IMR-90 (cell line): ENCODE data around the gene ZNF469. TPM values are rescaled to one million over a fixed set of nuclear protein-coding genes. Genes with fewer than 3 reads are reported as not detected.

Source experiments
- ATAC-seq: fragments of 200-7000 bp; cut with Tn5 transposase; 2 replicates; pipeline ENCODE4 v1.9.1; 2020; ENCODE audit warnings: low read depth, mild to moderate bottlenecking, moderate library complexity
- BruUV-seq: library from RNA; stranded (reverse); fragments of 400-500 nt; replicated peaks from 2 replicates; lab custom pipeline; 2021; lab: Mats Ljungman, UMichigan
- CTCF ChIA-PET: fragments of 300-600 bp; formaldehyde crosslinking; extraction: SDS; loops from one replicate; lab custom pipeline; 2021; ENCODE audit warnings: antibody characterized with exemption; lab: Yijun Ruan, JAX
- POLR2A ChIA-PET: fragments of 300-600 bp; sonication (Branson Sonifier 250); formaldehyde crosslinking; loops from one replicate; lab custom pipeline; 2022; ENCODE audit warnings: antibody characterized with exemption; ENCODE audit not compliant: unreplicated experiment; lab: Charles Lee
- DNase-seq: peaks from one replicate; pipeline ENCODE4 v3.0.0; 2013
- H2AFZ ChIP-seq: replicated peaks from 2 replicates; pipeline ENCODE3; 2013; ENCODE audit warnings: low read length, mild to moderate bottlenecking; ENCODE audit not compliant: poor library complexity
- H2AK5ac ChIP-seq: 2 replicates; pipeline ENCODE4 v1.6.1; 2013; ENCODE audit warnings: low read depth, low read length, inconsistent platforms
- H2AK9ac ChIP-seq: replicated peaks from 2 replicates; pipeline ENCODE3; 2013; ENCODE audit warnings: mild to moderate bottlenecking, low read depth, low read length, moderate library complexity; ENCODE audit not compliant: poor library complexity
- H2BK120ac ChIP-seq: 2 replicates; pipeline ENCODE4 v1.6.1; 2013; ENCODE audit warnings: low read depth, low read length, inconsistent platforms
- H2BK15ac ChIP-seq: 3 replicates; pipeline ENCODE4 v1.6.1; 2013; ENCODE audit warnings: low read depth, low read length, inconsistent platforms
- H2BK20ac ChIP-seq: 2 replicates; pipeline ENCODE4 v1.6.1; 2013; ENCODE audit warnings: low read depth, mild to moderate bottlenecking, inconsistent platforms, low read length, moderate library complexity
- H2BK5ac ChIP-seq: 2 replicates; pipeline ENCODE4 v1.6.1; 2013; ENCODE audit warnings: mild to moderate bottlenecking, low read depth, low read length, inconsistent platforms; ENCODE audit not compliant: poor library complexity, severe bottlenecking
- H3K14ac ChIP-seq: replicated peaks from 2 replicates; pipeline ENCODE4 v1.6.1; 2013; ENCODE audit warnings: low read depth, low read length, inconsistent platforms
- H3K18ac ChIP-seq: 2 replicates; pipeline ENCODE4 v1.6.1; 2013; ENCODE audit warnings: low read depth, low read length, control low read depth
- H3K23ac ChIP-seq: 2 replicates; pipeline ENCODE4 v1.6.1; 2013; ENCODE audit warnings: low read depth, low read length, inconsistent platforms
- H3K27ac ChIP-seq: 2 replicates; pipeline ENCODE4 v1.5.1; 2013; ENCODE audit warnings: mild to moderate bottlenecking, control low read depth, low read length; ENCODE audit not compliant: insufficient read depth
- H3K27me3 ChIP-seq: 2 replicates; pipeline ENCODE4 v1.6.1; 2013; ENCODE audit warnings: low read length; ENCODE audit not compliant: control insufficient read depth, insufficient read depth
- H3K36me3 ChIP-seq: 2 replicates; pipeline ENCODE4 v1.6.1; 2013; ENCODE audit warnings: low read length, mixed read lengths; ENCODE audit not compliant: control insufficient read depth, insufficient read depth
- H3K4ac ChIP-seq: 2 replicates; pipeline ENCODE4 v1.6.1; 2013; ENCODE audit warnings: low read depth, low read length, inconsistent platforms
- H3K4me1 ChIP-seq: 2 replicates; pipeline ENCODE4 v1.6.1; 2013; ENCODE audit warnings: low read length, mixed read lengths; ENCODE audit not compliant: control insufficient read depth, insufficient read depth
- H3K4me2 ChIP-seq: 2 replicates; pipeline ENCODE4 v1.6.1; 2013; ENCODE audit warnings: low read depth, mild to moderate bottlenecking, control low read depth, low read length, moderate library complexity
- H3K4me3 ChIP-seq: 2 replicates; pipeline ENCODE4 v1.5.1; 2013; ENCODE audit warnings: low read depth, mild to moderate bottlenecking, control low read depth, low read length, moderate library complexity; ENCODE audit not compliant: insufficient read depth
- H3K56ac ChIP-seq: 2 replicates; pipeline ENCODE4 v1.6.1; 2013; ENCODE audit warnings: low read length, inconsistent platforms; ENCODE audit not compliant: insufficient read depth; ENCODE audit errors: extremely low read depth
- H3K79me1 ChIP-seq, 2 experiments: 2 replicates each; pipeline ENCODE4 v1.6.1; 2013; ENCODE audit warnings: low read length in 2 of 2, inconsistent platforms in 1 of 2, low read depth in 1 of 2
- H3K9ac ChIP-seq: 2 replicates; pipeline ENCODE4 v1.6.1; 2013; ENCODE audit warnings: low read depth, low read length, control low read depth
- H3K9me1 ChIP-seq: 2 replicates; pipeline ENCODE4 v1.6.1; 2013; ENCODE audit warnings: low read length, inconsistent platforms; ENCODE audit not compliant: insufficient read depth
- H3K9me3 ChIP-seq: 2 replicates; pipeline ENCODE4 v1.6.1; 2013; ENCODE audit warnings: low read length; ENCODE audit not compliant: control insufficient read depth, insufficient read depth
- H4K20me1 ChIP-seq: 2 replicates; pipeline ENCODE4 v1.6.1; 2013; ENCODE audit warnings: low read length, inconsistent platforms; ENCODE audit not compliant: insufficient read depth
- H4K5ac ChIP-seq: 2 replicates; pipeline ENCODE4 v1.6.1; 2013; ENCODE audit warnings: mild to moderate bottlenecking, low read depth, low read length, control low read depth
- H4K8ac ChIP-seq, 2 experiments: 2 replicates each; pipeline ENCODE4 v1.6.1; 2013; ENCODE audit warnings: low read depth in 2 of 2, low read length in 2 of 2, control low read depth in 1 of 2, inconsistent platforms in 1 of 2
- H4K91ac ChIP-seq: 2 replicates; pipeline ENCODE4 v1.6.1; 2013; ENCODE audit warnings: low read depth, low read length, inconsistent platforms; ENCODE audit not compliant: insufficient read depth
- BHLHE40 ChIP-seq: fragments of 150-350 bp; IDR thresholded peaks from 2 replicates; pipeline ENCODE4 v1.6.1; 2016; ENCODE audit warnings: mild to moderate bottlenecking, low read depth, low read length
- CEBPB ChIP-seq: IDR thresholded peaks from 2 replicates; pipeline ENCODE4 v1.6.1; 2012; ENCODE audit warnings: low read depth, low read length, improper control_type of control experiment
- CHD1 ChIP-seq: IDR thresholded peaks from 2 replicates; pipeline ENCODE4 v1.6.1; 2012; ENCODE audit warnings: low read depth, low read length, improper control_type of control experiment
- FOS ChIP-seq: fragments of 150-350 bp; IDR thresholded peaks from 2 replicates; pipeline ENCODE4 v1.6.1; 2016; ENCODE audit warnings: low read depth, low read length
- MAFK ChIP-seq: IDR thresholded peaks from 2 replicates; pipeline ENCODE4 v1.6.1; 2012; ENCODE audit warnings: low read depth, low read length, improper control_type of control experiment
- MAZ ChIP-seq: IDR thresholded peaks from 2 replicates; pipeline ENCODE4 v1.6.1; 2012; ENCODE audit warnings: low read depth, mild to moderate bottlenecking, low read length, improper control_type of control experiment, moderate library complexity, borderline replicate concordance
- MXI1 ChIP-seq: IDR thresholded peaks from 2 replicates; pipeline ENCODE4 v1.6.1; 2012; ENCODE audit warnings: low read depth, mild to moderate bottlenecking, low read length, moderate library complexity, borderline replicate concordance
- NFE2L2 ChIP-seq: fragments of 150-350 bp; IDR thresholded peaks from 2 replicates; pipeline ENCODE4 v1.6.1; 2016; ENCODE audit warnings: low read depth, mild to moderate bottlenecking, low read length
- POLR2A ChIP-seq: IDR thresholded peaks from 2 replicates; pipeline ENCODE4 v1.6.1; 2012; ENCODE audit warnings: mild to moderate bottlenecking, low read depth, low read length
- RAD21 ChIP-seq: IDR thresholded peaks from 2 replicates; pipeline ENCODE4 v1.6.1; 2012; ENCODE audit warnings: low read length, improper control_type of control experiment
- RCOR1 ChIP-seq: IDR thresholded peaks from 2 replicates; pipeline ENCODE4 v1.6.1; 2012; ENCODE audit warnings: mild to moderate bottlenecking, low read length, improper control_type of control experiment; ENCODE audit not compliant: insufficient replicate concordance
- RFX5 ChIP-seq: IDR thresholded peaks from 2 replicates; pipeline ENCODE4 v1.8.0; 2012; ENCODE audit warnings: low read depth, mild to moderate bottlenecking, low read length, moderate library complexity
- SMC3 ChIP-seq: fragments of 150-350 bp; IDR thresholded peaks from 2 replicates; pipeline ENCODE4 v1.6.1; 2016; ENCODE audit warnings: low read depth, mild to moderate bottlenecking, antibody characterized with exemption, low read length, moderate library complexity
- WGBS, 2 experiments: methylation state at CpG; one replicate each; pipeline versions ENCODE4 v1.1.5 to v1.1.7; 2013; ENCODE audit warnings: missing lambda C conversion rate in 2 of 2; ENCODE audit not compliant: insufficient read length in 1 of 2; ENCODE audit errors: extremely low coverage in 2 of 2; 5-methylcytosine and 5-hydroxymethylcytosine counted together
- dilution Hi-C: fragments of 300-500 bp; cut with HindIII; formaldehyde crosslinking; loops from one replicate; pipeline ENCODE4 v1.14.3; 2018; ENCODE audit warnings: low sequenced_read_pairs; ENCODE audit not compliant: unreplicated experiment
- in situ Hi-C: fragments of 300-500 bp; cut with MboI; formaldehyde crosslinking; loops from 3 replicates; pipeline ENCODE4 v1.14.3; 2019; ENCODE audit warnings: low sequenced_read_pairs, inconsistent platforms, mixed read lengths
- intact Hi-C: fragments of 100-400 bp; cut with micrococcal nuclease; formaldehyde crosslinking; loops from 2 replicates; pipeline ENCODE4 v1.10.0; 2022
- polyA plus RNA-seq, 3 experiments: library from polyadenylated mRNA; depleted of rRNA; stranded (reverse); fragments of >200 nt; gene quantifications; 2 replicates each; pipeline ENCODE4 v1.2.3, GENCODE V29; 2012; ENCODE audit warnings: low replicate concordance in 1 of 3
- total RNA-seq: library from RNA; depleted of rRNA; stranded (reverse); fragments of >200 nt; gene quantifications from 2 replicates; pipeline ENCODE4 v1.2.3, GENCODE V29; 2012
- TF ChIP-seq, protein P1 (sequence below): fragments of 150-350 bp; IDR thresholded peaks from 2 replicates; pipeline ENCODE4 v1.6.1; 2016; ENCODE audit warnings: low read depth, mild to moderate bottlenecking, low read length, moderate library complexity, borderline replicate concordance
- TF ChIP-seq, protein P2 (sequence below): fragments of 150-350 bp; IDR thresholded peaks from 2 replicates; pipeline ENCODE4 v1.6.1; 2017; ENCODE audit warnings: mild to moderate bottlenecking, antibody characterized with exemption, low read length, low read depth
- TF ChIP-seq, protein P3 (sequence below): conservative IDR thresholded peaks from 2 replicates; pipeline ENCODE4 v1.5.1; 2012; ENCODE audit warnings: mild to moderate bottlenecking, low read depth, low read length, improper control_type of control experiment

The ZNF469 gene
- total and polyA plus RNA-seq, 2 of the 4 experiments (the other 2 are of a cell fraction): 1.1 to 13.3 TPM

DNA sequence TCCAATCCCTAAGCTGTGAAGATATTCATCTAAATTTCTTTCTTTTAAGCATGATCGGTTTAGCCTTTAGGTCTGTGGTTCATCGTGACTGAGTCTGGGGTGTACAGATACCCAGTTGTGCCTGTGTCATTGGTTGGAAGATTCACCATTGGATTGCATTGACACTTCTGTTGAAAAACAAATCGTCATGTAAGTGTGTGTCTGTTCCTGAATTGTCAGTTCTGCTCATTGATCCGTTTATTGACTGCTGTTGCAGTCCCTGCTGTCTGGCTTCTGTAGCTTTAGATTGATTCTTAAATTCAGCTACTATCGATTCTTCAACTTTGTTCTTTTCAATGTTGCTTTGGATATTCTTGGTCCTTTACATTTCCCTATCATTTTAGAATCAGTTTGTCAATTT is 21.0 kb upstream of the ZNF469 start:
- H3K9ac ChIP-seq: no peak overlapping the region
- no peak overlapping the region for H3K4me3 ChIP-seq
- no peak for DNase-seq
- TF ChIP-seq, protein P1, sequence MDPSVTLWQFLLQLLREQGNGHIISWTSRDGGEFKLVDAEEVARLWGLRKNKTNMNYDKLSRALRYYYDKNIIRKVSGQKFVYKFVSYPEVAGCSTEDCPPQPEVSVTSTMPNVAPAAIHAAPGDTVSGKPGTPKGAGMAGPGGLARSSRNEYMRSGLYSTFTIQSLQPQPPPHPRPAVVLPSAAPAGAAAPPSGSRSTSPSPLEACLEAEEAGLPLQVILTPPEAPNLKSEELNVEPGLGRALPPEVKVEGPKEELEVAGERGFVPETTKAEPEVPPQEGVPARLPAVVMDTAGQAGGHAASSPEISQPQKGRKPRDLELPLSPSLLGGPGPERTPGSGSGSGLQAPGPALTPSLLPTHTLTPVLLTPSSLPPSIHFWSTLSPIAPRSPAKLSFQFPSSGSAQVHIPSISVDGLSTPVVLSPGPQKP: no peak
- TF ChIP-seq CHD1: no peak
- no peak for TF ChIP-seq RAD21
- TF ChIP-seq SMC3: no peak
- TF ChIP-seq MXI1: no peak
- TF ChIP-seq RCOR1: no peak
- no peak for TF ChIP-seq POLR2A
- TF ChIP-seq BHLHE40: no peak
- no peak for TF ChIP-seq CEBPB
- no peak for TF ChIP-seq RFX5
- TF ChIP-seq MAZ: no peak
- TF ChIP-seq, protein P2, sequence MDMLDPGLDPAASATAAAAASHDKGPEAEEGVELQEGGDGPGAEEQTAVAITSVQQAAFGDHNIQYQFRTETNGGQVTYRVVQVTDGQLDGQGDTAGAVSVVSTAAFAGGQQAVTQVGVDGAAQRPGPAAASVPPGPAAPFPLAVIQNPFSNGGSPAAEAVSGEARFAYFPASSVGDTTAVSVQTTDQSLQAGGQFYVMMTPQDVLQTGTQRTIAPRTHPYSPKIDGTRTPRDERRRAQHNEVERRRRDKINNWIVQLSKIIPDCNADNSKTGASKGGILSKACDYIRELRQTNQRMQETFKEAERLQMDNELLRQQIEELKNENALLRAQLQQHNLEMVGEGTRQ: no peak
- no peak for TF ChIP-seq NFE2L2
- no peak for TF ChIP-seq MAFK
- no peak for TF ChIP-seq FOS
- TF ChIP-seq, protein P3, sequence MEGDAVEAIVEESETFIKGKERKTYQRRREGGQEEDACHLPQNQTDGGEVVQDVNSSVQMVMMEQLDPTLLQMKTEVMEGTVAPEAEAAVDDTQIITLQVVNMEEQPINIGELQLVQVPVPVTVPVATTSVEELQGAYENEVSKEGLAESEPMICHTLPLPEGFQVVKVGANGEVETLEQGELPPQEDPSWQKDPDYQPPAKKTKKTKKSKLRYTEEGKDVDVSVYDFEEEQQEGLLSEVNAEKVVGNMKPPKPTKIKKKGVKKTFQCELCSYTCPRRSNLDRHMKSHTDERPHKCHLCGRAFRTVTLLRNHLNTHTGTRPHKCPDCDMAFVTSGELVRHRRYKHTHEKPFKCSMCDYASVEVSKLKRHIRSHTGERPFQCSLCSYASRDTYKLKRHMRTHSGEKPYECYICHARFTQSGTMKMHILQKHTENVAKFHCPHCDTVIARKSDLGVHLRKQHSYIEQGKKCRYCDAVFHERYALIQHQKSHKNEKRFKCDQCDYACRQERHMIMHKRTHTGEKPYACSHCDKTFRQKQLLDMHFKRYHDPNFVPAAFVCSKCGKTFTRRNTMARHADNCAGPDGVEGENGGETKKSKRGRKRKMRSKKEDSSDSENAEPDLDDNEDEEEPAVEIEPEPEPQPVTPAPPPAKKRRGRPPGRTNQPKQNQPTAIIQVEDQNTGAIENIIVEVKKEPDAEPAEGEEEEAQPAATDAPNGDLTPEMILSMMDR: no peak
- no peak overlapping the region for H3K4me2 ChIP-seq
- ChIA-PET CTCF (no interaction called here), POLR2A (no interaction called here)
- H4K91ac ChIP-seq: no peak overlapping the region
- no peak overlapping the region; the same call in 2 of the 3 replicates for H2BK15ac ChIP-seq
- H3K4me1 ChIP-seq: no peaks in the 10 kb centered on the region
- H4K5ac ChIP-seq: no peak overlapping the region
- no peak overlapping the region for H3K23ac ChIP-seq
- H3K9me1 ChIP-seq: no peaks in the 10 kb centered on the region
- H3K14ac ChIP-seq: no peak overlapping the region
- H3K27ac ChIP-seq: no peak overlapping the region
- H2AK9ac ChIP-seq: no peak overlapping the region
- WGBS, 2 experiments: no CpG with 5 or more reads among the region's 5 CpGs
- no peak overlapping the region for H2AK5ac ChIP-seq
- peaks cover 10% of the 10 kb centered on the region for H3K27me3 ChIP-seq
- intact Hi-C loops (no loop called here), dilution Hi-C loops (no loop called here), in situ Hi-C loops (no loop called here)
- ATAC-seq: no peak
- peaks cover 14% of the 10 kb centered on the region for H3K9me3 ChIP-seq
- no peak overlapping the region for H3K18ac ChIP-seq
- no peak overlapping the region for H4K8ac ChIP-seq
- no peaks in the 10 kb centered on the region for H4K20me1 ChIP-seq
- H3K56ac ChIP-seq: no peak overlapping the region
- H2BK20ac ChIP-seq: no peak overlapping the region
- H2BK120ac ChIP-seq: no peak overlapping the region
- H2BK5ac ChIP-seq: no peak overlapping the region
- H3K79me1 ChIP-seq: no peaks in the 10 kb centered on the region
- H3K36me3 ChIP-seq: no peaks in the 10 kb centered on the region
- no TSS peak for BruUV-seq
- H3K4ac ChIP-seq: no peak overlapping the region
- no peak overlapping the region for H2AFZ ChIP-seq
